Smooth muscle cell of bladder (primary cell): ENCODE data around the gene GMEB1. TPM values are rescaled to one million over a fixed set of nuclear protein-coding genes. Genes with fewer than 3 reads are reported as not detected.

Experiments
- total RNA-seq: library from RNA; depleted of rRNA; stranded (reverse); fragments of >200 nt; gene quantifications from 2 replicates; pipeline ENCODE4 v1.2.3, GENCODE V29; 2014

The GMEB1 gene
- total RNA-seq: 4.3 and 6.5 TPM in 2 replicates

GRCh38 chr1:28668191-28668955, at the start of gene GMEB1:
TSS of gene GMEB1 (plus strand) at chr1:28668784. CDS start at chr1:28683613, 14,829 bp downstream.

GRCh38 chr1:28642847-28643635, 25.5 kb upstream of the GMEB1 start, which contains the start of gene TAF12:
TSS of gene TAF12 (minus strand) at chr1:28643067. CDS start at chr1:28622081, 20,986 bp downstream.

DNA sequence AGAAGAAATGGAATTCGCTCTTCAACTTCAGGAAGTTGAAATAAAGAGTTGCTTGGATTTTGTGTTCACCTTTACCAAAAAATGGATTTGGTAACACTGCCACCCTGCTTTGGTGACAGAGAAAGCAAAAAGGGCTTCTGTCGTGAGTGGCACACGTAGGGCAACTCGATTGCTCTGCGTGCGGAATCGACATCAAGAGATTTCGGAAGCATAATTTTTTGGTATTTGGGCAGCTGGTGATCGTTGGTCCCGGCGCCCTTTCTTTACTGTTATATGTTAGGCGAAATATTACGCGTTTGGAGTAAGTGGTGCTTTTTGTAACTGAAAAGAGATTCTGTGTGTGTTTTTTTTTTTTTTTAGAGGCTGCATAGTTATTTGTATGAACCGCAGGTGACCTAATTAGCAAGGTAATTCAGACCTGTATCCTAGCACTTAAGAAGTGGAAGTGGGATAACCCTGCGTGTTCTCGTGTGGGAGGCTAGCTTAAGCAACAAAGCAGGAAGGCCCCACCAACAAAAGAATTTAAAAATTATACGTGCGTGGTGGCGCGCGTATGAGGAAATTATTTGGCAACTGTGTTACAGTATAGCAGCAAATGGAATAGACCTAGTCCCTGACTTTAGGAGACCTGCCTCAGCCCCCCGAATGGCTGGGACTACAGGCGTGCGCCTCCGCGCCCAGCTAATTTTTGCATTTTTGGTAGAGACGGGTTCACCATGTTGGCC, 19.9 kb upstream of the GMEB1 start, which contains the start of gene RNU11:
Gene RNU11, plus strand, starts transcription at position 127 of the 725 bp plus-strand sequence.

DNA sequence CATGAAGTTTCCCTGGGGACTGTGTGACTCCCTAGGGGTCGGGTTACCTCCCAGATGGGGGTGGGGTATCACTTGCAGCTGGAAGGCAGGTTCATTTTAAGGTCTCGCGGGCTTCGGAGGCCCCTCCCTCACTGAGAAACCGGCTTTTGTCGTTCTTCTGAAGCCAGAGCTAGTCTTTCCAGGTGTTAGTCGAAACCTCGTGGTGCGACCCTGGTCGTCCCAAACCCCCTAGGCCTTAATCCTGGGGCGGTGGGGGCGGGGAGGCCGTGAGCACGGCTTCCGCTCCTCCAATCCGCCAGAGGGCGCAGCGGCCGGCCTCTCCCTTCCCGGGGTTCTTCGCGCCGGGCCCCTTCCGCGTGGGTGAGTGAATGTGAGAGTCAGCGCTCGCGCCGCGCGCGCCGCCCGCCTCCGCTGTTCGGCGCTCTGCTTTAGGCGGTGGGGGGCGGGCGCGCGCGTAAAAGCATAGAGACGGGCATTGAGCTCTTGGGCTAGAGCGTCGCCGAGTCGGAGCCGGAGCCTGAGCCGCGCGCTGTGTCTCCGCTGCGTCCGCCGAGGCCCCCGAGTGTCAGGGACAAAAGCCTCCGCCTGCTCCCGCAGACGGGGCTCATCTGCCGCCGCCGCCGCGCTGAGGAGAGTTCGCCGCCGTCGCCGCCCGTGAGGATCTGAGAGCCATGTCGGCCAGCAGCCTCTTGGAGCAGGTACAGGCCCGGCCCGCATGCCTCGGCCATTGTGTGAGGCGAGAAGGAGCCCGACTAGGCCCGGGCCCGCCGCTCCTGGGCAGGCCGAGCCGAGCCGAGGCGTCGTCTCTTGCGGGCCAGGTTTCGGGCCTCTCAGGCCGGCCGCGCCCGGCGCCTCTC, 68.1 kb downstream of the GMEB1 start, which contains the start of gene YTHDF2:
Gene YTHDF2, plus strand, starts transcription at position 491 of the 857 bp plus-strand sequence. Its CDS starts 181 bp downstream, at position 672.

Other genes with a start within 250 kb of the GMEB1 start
- gene RCC1, start 162.7 kb upstream of the GMEB1 start, total RNA-seq: 33.1 and 70.1 TPM in 2 replicates
- gene TRNAU1AP, start 115.7 kb upstream of the GMEB1 start, total RNA-seq: 22.8 and 23.3 TPM in 2 replicates
- 3.6 and 5.1 TPM in 2 replicates for gene RAB42, start 76.5 kb upstream of the GMEB1 start, total RNA-seq
- 71.5 and 75.9 TPM in 2 replicates for gene TAF12, start 25.7 kb upstream of the GMEB1 start, total RNA-seq
- gene RNU11, start 20.2 kb upstream of the GMEB1 start, total RNA-seq: not detected in 2 replicates
- gene YTHDF2, start 68.2 kb downstream of the GMEB1 start, total RNA-seq: 41.4 and 51.8 TPM in 2 replicates
- under 0.01 TPM in 1 of 2 replicates, not detected in the other for gene OPRD1, start 143.4 kb downstream of the GMEB1 start, total RNA-seq
- 9.7 and 12.6 TPM in 2 replicates for gene EPB41, start 245.8 kb downstream of the GMEB1 start, total RNA-seq